ENCODE measurements around the gene CHAF1B. TPM values are rescaled to one million over a fixed set of nuclear protein-coding genes. Genes with fewer than 3 reads are reported as not detected.

CHAF1B gene
- polyA plus RNA-seq, 4 donors: 0.89 to 4.1 (median 2.6) TPM

GRCh38 chr21:36436829-36437744 is 51.9 kb downstream of the CHAF1B start:
- DNase-seq: no peak
- 78 to 88% (median 82%) methylated on average over 5 of the region's 5 CpGs for WGBS, 3 donors
- Histone ChIP-seq H3K27ac (ENCODE audit: low read depth in 1 of 3, low read length in 2 of 3) (no peak overlapping the region), H3K4me1 (ENCODE audit: control insufficient read depth in 3 of 3, insufficient read depth in 2 of 3, low read depth in 1 of 3, low read length in 2 of 3) (no peaks in the 10 kb centered on the region), H3K27me3 (ENCODE audit: control insufficient read depth in 3 of 3, insufficient read depth in 3 of 3, low read length in 3 of 3) (no peaks in the 10 kb centered on the region), H3K9me3 (ENCODE audit: control insufficient read depth in 2 of 2, insufficient read depth in 1 of 2, low read depth in 1 of 2, low read length in 1 of 2) (no peaks in the 10 kb centered on the region), H3K4me3 (ENCODE audit: low read depth in 1 of 3, low read length in 3 of 3) (no peak overlapping the region), H3K36me3 (ENCODE audit: control insufficient read depth in 3 of 3, insufficient read depth in 2 of 3, low read depth in 1 of 3, low read length in 3 of 3) (no peaks in the 10 kb centered on the region)
- FAIRE-seq: no peak

DNA sequence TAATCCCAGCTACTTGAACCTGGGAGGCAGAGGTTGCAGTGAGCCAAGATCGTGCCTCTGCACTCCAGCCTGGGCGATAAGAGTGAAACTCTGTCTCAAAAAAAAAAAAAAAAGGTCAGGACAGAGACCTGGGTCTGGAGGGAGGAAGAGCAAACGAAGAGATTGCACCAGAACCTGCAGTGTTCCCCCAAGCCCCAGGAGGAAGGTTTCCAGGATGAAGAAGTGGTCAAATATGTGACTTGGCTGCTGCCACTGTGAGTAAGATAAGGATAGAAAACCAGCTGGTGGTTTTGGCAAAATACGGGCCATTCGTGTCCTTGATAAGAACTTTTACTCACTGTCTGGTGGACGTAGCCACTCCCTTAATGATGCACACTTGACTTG is 52.5 kb downstream of the CHAF1B start:
- FAIRE-seq: no peak
- Histone ChIP-seq H3K36me3 (ENCODE audit: control insufficient read depth in 3 of 3, insufficient read depth in 2 of 3, low read depth in 1 of 3, low read length in 3 of 3) (no peaks in the 10 kb centered on the region), H3K4me3 (ENCODE audit: low read depth in 1 of 3, low read length in 3 of 3) (no peak overlapping the region), H3K27ac (ENCODE audit: low read depth in 1 of 3, low read length in 2 of 3) (no peak overlapping the region), H3K27me3 (ENCODE audit: control insufficient read depth in 3 of 3, insufficient read depth in 3 of 3, low read length in 3 of 3) (no peaks in the 10 kb centered on the region), H3K9me3 (ENCODE audit: control insufficient read depth in 2 of 2, insufficient read depth in 1 of 2, low read depth in 1 of 2, low read length in 1 of 2) (no peaks in the 10 kb centered on the region), H3K4me1 (ENCODE audit: control insufficient read depth in 3 of 3, insufficient read depth in 2 of 3, low read depth in 1 of 3, low read length in 2 of 3) (no peaks in the 10 kb centered on the region)
- no peak for DNase-seq
- 26 to 42% (median 28%) methylated on average over 6 of the region's 6 CpGs for WGBS, 3 donors

- no peak for FAIRE-seq
- H3K4me3 ChIP-seq (ENCODE audit: low read depth in 1 of 3, low read length in 3 of 3): no peak overlapping the region
These were observed 56.5 kb downstream of the CHAF1B start for GRCh38 chr21:36441715-36442114.

DNA sequence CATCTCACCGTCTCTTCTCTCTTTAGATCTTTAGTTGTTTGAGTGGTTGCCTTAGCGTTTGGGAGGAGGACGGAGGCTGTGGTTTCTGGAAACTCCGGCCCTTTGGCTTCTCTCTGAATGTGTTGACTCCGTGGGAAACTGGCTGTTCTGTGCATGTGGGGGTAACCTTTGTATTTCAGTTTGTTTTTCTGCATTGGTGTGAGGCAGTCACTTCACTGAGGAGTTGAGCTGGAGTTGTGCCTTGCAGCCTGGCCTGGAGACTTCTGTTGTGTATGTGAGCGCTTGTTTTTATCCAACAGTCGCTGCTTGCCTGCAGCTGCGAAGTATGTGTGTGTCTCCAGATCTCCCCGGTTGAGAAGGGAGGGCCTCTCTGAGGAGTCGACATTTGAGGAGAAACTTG is 61.1 kb downstream of the CHAF1B start:
- H3K36me3 ChIP-seq (ENCODE audit: control insufficient read depth in 3 of 3, insufficient read depth in 2 of 3, low read depth in 1 of 3, low read length in 3 of 3): no peaks in the 10 kb centered on the region
- no peak overlapping the region for H3K27ac ChIP-seq (ENCODE audit: low read depth in 1 of 3, low read length in 2 of 3)
- no peak for FAIRE-seq
- WGBS, 3 donors: 67 to 79% (median 71%) methylated on average over 10 of the region's 10 CpGs
- no peak overlapping the region for H3K4me3 ChIP-seq (ENCODE audit: low read depth in 1 of 3, low read length in 3 of 3)
- H3K27me3 ChIP-seq (ENCODE audit: control insufficient read depth in 3 of 3, insufficient read depth in 3 of 3, low read length in 3 of 3): no peaks in the 10 kb centered on the region
- DNase-seq: no peak
- H3K4me1 ChIP-seq (ENCODE audit: control insufficient read depth in 3 of 3, insufficient read depth in 2 of 3, low read depth in 1 of 3, low read length in 2 of 3): no peaks in the 10 kb centered on the region
- no peaks in the 10 kb centered on the region for H3K9me3 ChIP-seq (ENCODE audit: control insufficient read depth in 2 of 2, insufficient read depth in 1 of 2, low read depth in 1 of 2, low read length in 1 of 2)

More at GRCh38 chr21:36441715-36442114, 56.5 kb downstream of the CHAF1B start:
- Histone ChIP-seq H3K27me3 (ENCODE audit: control insufficient read depth in 3 of 3, insufficient read depth in 3 of 3, low read length in 3 of 3) (no peaks in the 10 kb centered on the region), H3K27ac (ENCODE audit: low read depth in 1 of 3, low read length in 2 of 3) (no peak overlapping the region), H3K36me3 (ENCODE audit: control insufficient read depth in 3 of 3, insufficient read depth in 2 of 3, low read depth in 1 of 3, low read length in 3 of 3) (no peaks in the 10 kb centered on the region), H3K4me1 (ENCODE audit: control insufficient read depth in 3 of 3, insufficient read depth in 2 of 3, low read depth in 1 of 3, low read length in 2 of 3) (no peaks in the 10 kb centered on the region), H3K9me3 (ENCODE audit: control insufficient read depth in 2 of 2, insufficient read depth in 1 of 2, low read depth in 1 of 2, low read length in 1 of 2) (no peaks in the 10 kb centered on the region)
- WGBS, 3 donors: 43 to 74% (median 63%) methylated on average over 6 of the region's 6 CpGs
- DNase-seq: peak in 1 of 2 donors; percentile 26

- Histone ChIP-seq H3K27me3 (ENCODE audit: control insufficient read depth in 3 of 3, insufficient read depth in 3 of 3, low read length in 3 of 3) (no peaks in the 10 kb centered on the region), H3K4me3 (ENCODE audit: low read depth in 1 of 3, low read length in 3 of 3) (no peak overlapping the region), H3K36me3 (ENCODE audit: control insufficient read depth in 3 of 3, insufficient read depth in 2 of 3, low read depth in 1 of 3, low read length in 3 of 3) (no peaks in the 10 kb centered on the region), H3K4me1 (ENCODE audit: control insufficient read depth in 3 of 3, insufficient read depth in 2 of 3, low read depth in 1 of 3, low read length in 2 of 3) (no peaks in the 10 kb centered on the region), H3K9me3 (ENCODE audit: control insufficient read depth in 2 of 2, insufficient read depth in 1 of 2, low read depth in 1 of 2, low read length in 1 of 2) (no peaks in the 10 kb centered on the region), H3K27ac (ENCODE audit: low read depth in 1 of 3, low read length in 2 of 3) (no peak overlapping the region)
- FAIRE-seq (no peak), DNase-seq (no peak)
- WGBS, 3 donors: 53 to 80% (median 78%) methylated on average over 2 of the region's 2 CpGs
These were observed 65.3 kb downstream of the CHAF1B start for GRCh38 chr21:36450511-36450910.

GRCh38 chr21:36451506-36451905 is 66.3 kb downstream of the CHAF1B start:
- WGBS, 3 donors: 92 to 93% (median 93%) methylated on average over 8 of the region's 8 CpGs
- H3K4me1 ChIP-seq (ENCODE audit: control insufficient read depth in 3 of 3, insufficient read depth in 2 of 3, low read depth in 1 of 3, low read length in 2 of 3): no peaks in the 10 kb centered on the region
- DNase-seq: no peak
- no peaks in the 10 kb centered on the region for H3K36me3 ChIP-seq (ENCODE audit: control insufficient read depth in 3 of 3, insufficient read depth in 2 of 3, low read depth in 1 of 3, low read length in 3 of 3)
- H3K9me3 ChIP-seq (ENCODE audit: control insufficient read depth in 2 of 2, insufficient read depth in 1 of 2, low read depth in 1 of 2, low read length in 1 of 2): no peaks in the 10 kb centered on the region
- H3K4me3 ChIP-seq (ENCODE audit: low read depth in 1 of 3, low read length in 3 of 3): no peak overlapping the region
- FAIRE-seq: no peak
- H3K27ac ChIP-seq (ENCODE audit: low read depth in 1 of 3, low read length in 2 of 3): no peak overlapping the region
- H3K27me3 ChIP-seq (ENCODE audit: control insufficient read depth in 3 of 3, insufficient read depth in 3 of 3, low read length in 3 of 3): no peaks in the 10 kb centered on the region

- Histone ChIP-seq H3K27ac (ENCODE audit: low read depth in 1 of 3, low read length in 2 of 3) (no peak overlapping the region), H3K27me3 (ENCODE audit: control insufficient read depth in 3 of 3, insufficient read depth in 3 of 3, low read length in 3 of 3) (no peaks in the 10 kb centered on the region), H3K4me1 (ENCODE audit: control insufficient read depth in 3 of 3, insufficient read depth in 2 of 3, low read depth in 1 of 3, low read length in 2 of 3) (no peaks in the 10 kb centered on the region), H3K9me3 (ENCODE audit: control insufficient read depth in 2 of 2, insufficient read depth in 1 of 2, low read depth in 1 of 2, low read length in 1 of 2) (no peaks in the 10 kb centered on the region), H3K36me3 (ENCODE audit: control insufficient read depth in 3 of 3, insufficient read depth in 2 of 3, low read depth in 1 of 3, low read length in 3 of 3) (no peaks in the 10 kb centered on the region), H3K4me3 (ENCODE audit: low read depth in 1 of 3, low read length in 3 of 3) (no peak overlapping the region)
- no peak for DNase-seq
- 66 to 79% (median 73%) methylated on average over 6 of the region's 6 CpGs for WGBS, 3 donors
- no peak for FAIRE-seq
These were observed 67.2 kb downstream of the CHAF1B start for GRCh38 chr21:36452281-36452825.

DNA sequence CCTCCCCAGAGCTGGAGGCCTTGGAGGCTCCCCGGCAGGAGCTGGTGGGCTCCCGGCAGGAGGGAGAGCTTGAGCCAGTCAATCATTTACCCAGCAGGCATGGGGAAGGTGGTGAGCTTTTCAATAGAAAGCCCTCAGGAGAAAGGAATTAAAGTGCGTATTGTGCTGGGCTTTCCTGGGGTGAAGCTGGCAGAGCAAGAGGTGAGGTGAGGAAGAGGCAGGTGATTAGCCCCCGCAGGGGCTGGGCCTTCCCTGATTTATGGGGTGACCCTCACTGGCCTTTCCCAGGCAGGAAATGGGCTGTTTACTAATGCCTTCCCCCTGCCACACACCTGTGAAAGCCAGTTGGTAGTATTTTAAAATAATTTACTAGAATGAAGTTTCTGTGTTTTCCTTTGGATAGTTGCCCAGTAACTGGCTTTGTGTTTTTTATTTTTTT is 68.9 kb downstream of the CHAF1B start:
- H3K36me3 ChIP-seq (ENCODE audit: control insufficient read depth in 3 of 3, insufficient read depth in 2 of 3, low read depth in 1 of 3, low read length in 3 of 3): no peaks in the 10 kb centered on the region
- 16 to 42% (median 34%) methylated on average over 3 to 4 of the region's 4 CpGs for WGBS, 3 donors
- H3K9me3 ChIP-seq (ENCODE audit: control insufficient read depth in 2 of 2, insufficient read depth in 1 of 2, low read depth in 1 of 2, low read length in 1 of 2): no peaks in the 10 kb centered on the region
- DNase-seq: no peak
- no peaks in the 10 kb centered on the region for H3K27me3 ChIP-seq (ENCODE audit: control insufficient read depth in 3 of 3, insufficient read depth in 3 of 3, low read length in 3 of 3)
- no peak overlapping the region for H3K4me3 ChIP-seq (ENCODE audit: low read depth in 1 of 3, low read length in 3 of 3)
- FAIRE-seq: no peak
- H3K4me1 ChIP-seq (ENCODE audit: control insufficient read depth in 3 of 3, insufficient read depth in 2 of 3, low read depth in 1 of 3, low read length in 2 of 3): no peaks in the 10 kb centered on the region
- H3K27ac ChIP-seq (ENCODE audit: low read depth in 1 of 3, low read length in 2 of 3): no peak overlapping the region
